22Rv1 (cell line): Measurements from ENCODE around the gene SEC14L2.

Experiments used
- CTCF ChIP-seq: fragments of 450-650 bp; IDR thresholded peaks from 2 replicates; pipeline ENCODE4 v1.5.1; 2017; ENCODE audit warnings: mild to moderate bottlenecking
- ZFX ChIP-seq: fragments of 450-650 bp; IDR thresholded peaks from 2 replicates; pipeline ENCODE4 v1.6.1; 2017; ENCODE audit warnings: antibody characterized with exemption, borderline replicate concordance

DNA sequence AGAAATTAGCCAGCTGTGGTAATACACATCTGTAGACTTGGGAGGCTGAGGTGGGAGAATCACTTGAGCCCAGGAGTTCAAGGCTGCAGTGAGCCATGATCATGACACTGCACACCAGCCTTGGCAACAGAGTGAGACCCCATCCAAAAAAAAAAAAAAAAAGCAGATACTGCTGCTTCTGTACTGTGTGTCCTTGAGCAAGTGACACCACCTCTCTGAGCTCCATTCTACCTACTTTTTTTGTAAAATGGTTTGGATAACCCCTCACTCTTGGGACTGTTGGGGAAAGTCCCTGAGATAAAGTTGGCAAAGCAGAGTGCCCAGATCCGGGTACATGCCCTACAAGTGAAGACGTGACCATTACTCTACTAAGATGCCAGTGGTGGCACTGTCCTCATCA, 72.3 kb downstream of the SEC14L2 start:
- TF ChIP-seq CTCF (no peak), ZFX (no peak)
